T-helper 2 cell (primary cell): ENCODE data around the gene ASPN.

Experiments
- DNase-seq, 5 experiments: peaks; one replicate each; pipeline versions ENCODE4 v3.0.0 to v3.0.0-alpha.2; 2012 to 2022
- total RNA-seq, 2 donors: gene quantifications; one replicate each; lab custom pipeline; 2026; lab: John Stamatoyannopoulos, UW

The ASPN gene
- 0 reads per million in 2 donors for total RNA-seq

DNA sequence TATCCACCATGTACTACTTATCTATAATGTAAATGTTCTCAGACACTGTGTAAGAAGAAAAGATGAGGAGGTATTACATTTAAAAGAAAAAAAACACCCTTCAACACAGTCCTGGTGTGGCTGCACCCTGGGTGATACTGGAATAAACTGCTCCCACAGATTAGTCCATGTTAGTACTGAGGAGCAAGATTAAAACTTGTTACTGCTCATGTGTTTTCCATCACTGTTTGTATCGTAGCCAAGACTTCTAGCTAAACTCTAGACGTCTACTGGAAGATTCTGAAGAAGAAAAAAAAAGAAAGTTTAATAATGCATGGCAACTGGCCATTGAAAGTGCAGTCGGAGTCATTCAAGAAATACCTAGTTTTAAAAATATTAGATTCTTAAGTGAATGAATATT lies at the start of gene ASPN:
ASPN (minus strand) TSS at position 178 of the 400 bp plus-strand sequence.
- no peak for DNase-seq

DNA sequence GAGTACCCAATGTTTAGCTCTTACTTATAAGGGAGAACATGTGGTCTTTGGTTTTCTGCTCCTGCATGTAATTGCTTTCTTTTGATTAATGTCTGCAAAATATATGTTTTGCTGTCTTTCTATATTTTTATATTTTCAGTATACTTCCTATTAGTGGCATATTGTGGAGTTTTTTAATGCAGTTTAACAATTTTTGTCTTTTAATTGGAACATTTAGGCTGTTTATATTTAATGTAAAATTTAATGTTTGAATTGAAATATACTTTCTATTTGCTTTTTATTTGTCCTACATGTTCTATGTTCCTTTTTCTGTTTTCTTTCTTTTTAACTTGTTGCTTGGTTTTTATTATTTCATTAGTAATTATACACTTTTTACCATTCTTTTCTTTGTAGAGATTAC lies 48.6 kb upstream of the ASPN start:
- DNase-seq = no peak

DNA sequence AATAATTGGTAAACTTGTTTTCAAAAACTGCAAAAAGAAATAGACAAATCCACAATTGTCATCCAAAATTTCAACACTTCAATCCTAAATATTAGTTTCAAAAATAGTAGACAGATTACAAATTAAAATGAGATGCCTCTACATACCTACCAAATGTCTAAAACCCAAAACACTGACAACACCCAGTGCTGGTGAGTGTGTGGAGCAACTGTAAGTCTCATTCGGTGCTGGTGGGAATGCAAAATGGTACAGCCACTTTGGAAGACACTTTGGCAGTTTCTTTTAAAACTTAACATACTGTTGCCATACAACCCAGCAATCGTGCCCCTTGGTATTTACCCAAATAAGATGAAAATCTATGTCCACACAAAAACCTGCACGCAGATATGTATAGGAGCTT lies 46.8 kb upstream of the ASPN start:
- DNase-seq = no peak

DNA sequence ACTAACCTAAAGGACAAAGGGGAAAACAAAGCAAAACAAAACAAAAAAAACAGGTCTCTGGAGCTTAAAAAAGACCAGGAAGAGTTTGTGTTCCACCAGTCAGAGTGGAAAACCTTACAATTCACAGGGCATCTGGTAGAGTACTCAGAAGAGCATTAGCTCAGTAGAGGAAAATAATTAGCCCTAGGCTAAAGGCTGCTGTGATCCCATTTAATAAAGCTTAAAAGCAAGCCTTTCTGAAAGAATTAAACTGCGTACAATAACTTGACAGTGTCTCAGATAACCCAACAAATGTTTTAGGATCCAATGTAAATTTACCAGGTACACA lies 46.2 kb upstream of the ASPN start:
- no peak for DNase-seq

DNA sequence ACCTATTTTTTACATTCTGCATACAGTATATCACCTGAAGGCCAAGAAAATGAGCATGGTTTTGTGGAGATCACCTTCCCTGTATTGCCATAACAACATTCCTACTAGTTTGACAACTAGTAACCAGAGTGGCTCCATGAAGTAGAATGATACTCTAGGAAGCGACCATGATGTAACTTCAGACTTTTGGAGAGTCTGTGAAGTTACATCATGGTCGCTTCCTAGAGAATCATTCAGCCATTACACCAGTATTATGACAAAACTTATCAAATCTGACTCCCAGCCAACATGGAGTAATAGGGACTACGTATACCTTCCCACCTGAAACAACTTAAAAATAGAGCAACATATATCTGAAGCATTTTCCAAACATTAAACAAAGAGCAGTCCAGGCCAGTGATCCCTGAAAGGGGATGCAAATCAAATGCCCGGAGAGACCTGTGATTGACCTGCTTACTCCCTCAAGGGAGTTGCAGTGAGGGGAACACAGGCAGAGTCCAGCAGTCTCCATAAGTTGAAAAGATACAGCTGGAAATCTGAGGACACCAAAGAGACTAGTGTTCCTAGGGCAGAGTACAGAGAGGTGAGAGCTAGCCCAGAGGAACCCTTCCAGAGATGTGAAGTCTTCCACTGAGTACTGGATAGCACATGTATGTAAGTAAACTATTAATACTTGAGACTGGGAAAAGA lies 45.7 kb upstream of the ASPN start:
- DNase-seq = no peak

DNA sequence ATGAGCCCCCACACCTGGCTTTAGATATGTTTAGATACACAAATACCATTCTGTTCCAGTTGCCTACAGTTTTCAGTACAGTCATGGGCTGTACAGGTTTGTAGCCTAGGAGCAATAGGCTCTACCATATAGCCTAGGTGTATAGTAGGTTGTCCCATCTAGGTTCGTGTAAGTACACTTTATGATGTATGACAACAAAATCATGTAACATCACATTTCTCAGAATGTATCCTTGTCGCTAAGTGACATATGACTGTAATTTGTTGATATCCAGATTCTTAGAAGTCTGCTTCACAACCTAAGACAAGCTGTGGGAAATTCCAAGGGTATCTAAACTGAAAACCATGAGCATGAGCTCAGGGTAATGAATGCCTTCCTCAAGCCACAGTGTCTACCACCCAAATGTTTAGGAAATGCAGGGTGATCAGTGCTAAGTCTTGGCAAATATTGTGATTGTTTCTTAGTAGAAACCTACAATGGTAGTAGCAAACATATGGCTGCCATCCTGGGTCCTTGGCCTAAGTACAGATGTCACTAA lies 45.1 kb upstream of the ASPN start:
- DNase-seq = no peak

DNA sequence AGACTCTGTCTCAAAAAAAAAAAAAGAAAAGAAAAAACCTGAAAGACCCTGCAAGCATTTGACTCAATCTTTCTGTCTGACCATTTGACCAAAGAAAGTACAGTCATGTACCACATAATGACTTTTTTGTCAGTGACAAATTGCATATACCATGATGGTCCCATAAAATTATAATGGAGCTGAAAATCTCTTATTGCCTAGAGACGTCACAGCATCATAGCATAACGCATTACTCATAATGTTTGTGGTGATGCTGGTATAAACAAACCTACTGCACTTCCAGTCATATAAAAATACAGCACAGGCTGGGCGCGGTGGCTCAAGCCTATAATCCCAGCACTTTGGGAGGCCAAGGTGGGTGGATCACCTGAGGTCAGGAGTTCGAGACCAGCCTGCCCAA lies 43.0 kb upstream of the ASPN start:
- DNase-seq = no peak

DNA sequence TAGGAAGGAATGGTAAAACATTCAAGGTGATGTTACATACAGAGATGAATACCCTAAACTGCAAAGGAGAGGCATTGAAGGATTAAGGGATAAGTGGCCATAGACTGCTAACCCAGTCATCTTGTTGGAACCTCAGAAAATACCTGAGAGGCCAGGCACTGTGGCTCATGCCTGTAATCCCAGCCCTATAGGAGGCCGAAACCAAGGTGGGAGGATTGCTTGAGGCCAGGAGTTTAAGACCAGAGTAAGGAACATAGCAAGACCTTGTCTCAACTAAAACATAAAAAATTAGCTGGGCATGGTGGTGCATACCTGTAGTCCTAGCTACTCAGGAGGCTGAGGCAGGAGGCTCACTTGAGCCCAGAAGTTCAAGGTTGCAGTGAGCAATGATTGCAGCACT lies 42.6 kb upstream of the ASPN start:
- no peak for DNase-seq

DNA sequence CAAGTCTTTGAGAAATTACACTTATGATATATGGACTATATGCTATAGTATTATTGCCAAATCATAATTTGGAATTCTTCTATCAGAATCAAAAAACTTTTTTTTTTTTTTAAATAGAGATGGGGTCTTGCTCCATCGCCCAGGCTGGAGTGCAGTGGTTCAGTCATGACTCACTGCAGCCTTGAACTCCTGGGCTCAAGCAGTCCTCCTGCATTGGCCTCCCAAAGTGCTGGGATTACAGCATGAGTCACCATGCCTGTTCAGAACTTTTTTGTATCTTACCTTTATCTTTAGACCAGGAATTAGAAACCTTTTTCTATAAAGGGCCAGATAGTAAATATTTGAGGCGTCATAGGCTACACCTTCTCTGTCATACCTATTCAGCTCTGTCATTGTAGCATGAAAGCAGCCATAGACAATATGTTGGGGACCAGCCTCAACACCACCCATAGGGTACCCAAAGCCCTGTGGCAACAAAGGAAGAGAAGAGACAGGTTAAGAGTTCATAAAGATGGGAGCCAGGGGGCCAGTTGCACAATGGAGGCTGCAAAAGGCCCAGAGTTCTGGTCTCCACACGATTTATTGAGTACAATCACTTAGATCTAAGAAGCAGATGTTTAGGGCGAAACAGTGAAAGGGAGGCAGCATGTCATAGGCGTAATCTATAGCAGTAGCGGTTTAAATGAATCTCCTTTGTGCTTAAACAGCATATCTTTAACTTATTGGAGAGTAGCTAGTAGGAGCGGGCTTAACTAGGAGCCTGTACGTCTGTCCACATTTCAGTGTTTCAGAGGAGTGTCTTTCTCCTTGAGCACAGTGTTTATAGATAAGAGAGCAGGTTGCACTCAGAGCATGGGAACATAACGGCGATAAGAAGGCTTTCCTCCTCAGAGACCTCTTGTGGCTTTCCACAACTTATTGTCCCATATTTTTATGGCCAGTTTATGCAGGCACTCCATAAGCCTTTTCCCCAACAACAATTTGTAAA lies 41.0 kb upstream of the ASPN start:
- DNase-seq = no peak

DNA sequence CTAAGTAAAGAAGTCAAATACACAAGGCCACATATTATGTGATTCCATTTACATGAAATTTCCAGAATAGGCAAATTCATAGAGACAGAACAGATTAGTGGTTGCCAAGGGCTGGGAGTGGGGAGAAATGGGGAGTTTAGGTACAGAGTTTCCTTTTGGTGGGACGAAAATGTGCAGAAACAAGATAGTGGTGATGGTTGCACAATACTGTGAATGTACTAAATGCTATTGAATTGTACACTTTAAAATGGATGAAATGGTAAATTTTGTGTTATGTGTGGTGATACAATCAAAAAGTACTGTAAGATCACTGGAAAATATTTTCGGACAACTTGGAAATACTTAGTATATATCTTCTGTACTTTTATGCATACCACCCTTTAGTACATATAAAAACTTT lies 38.5 kb upstream of the ASPN start:
- no peak for DNase-seq

DNA sequence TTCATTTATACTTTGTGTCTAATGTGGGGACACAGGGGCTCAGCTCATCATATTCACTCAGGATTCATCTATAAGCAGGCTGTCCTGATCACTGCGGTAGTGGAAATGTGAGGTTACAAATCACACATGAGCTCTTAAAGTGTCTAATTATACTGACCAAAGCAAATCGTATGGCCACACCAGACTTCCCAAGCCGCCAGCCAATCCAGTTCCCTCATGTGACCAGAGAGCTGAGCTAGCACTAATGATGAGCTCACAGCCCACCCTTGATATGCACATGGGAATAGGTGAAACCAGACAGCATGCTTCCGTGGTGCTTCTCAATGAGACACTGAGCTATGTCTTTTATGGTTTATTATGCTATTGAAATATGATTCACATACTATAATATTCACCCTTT lies 35.9 kb upstream of the ASPN start:
- DNase-seq = no peak

DNA sequence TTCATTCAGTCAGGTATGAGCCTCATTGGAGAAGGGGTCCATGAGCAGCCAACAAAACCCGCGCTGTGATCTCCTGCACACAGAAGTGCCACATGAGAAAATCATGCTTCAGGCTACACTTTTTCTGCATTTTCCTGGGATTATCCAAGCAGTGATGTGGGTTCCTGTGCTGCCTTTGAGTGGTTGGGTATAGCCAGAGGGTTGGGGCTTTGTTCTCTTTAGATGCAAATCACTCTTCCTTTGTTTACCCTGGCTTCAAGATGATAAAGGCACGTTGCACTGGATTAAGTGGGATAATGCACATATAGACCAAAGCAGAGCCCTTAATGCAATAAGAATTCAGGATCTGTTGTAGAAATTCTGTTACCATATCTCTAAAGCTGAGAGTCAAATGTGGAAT lies 34.7 kb upstream of the ASPN start:
- no peak for DNase-seq

DNA sequence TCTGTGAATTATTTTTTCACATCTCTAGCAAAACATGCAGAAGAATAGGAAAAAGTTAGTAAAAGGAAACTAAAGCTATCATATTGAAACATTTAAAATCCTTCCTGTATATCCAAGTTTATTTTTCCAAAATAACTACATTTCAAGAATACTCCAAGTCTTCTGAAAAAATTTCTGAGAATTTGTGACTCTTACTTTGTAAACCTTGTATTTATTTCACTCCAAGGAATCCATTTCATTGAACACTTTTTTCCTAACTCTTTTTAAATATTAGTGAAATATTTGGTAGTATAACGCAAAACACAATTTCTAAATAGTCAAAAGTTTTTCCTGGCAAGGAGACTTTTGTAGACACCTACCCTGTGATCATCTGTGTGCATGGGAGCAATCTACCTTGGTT lies 34.2 kb upstream of the ASPN start:
- no peak for DNase-seq

DNA sequence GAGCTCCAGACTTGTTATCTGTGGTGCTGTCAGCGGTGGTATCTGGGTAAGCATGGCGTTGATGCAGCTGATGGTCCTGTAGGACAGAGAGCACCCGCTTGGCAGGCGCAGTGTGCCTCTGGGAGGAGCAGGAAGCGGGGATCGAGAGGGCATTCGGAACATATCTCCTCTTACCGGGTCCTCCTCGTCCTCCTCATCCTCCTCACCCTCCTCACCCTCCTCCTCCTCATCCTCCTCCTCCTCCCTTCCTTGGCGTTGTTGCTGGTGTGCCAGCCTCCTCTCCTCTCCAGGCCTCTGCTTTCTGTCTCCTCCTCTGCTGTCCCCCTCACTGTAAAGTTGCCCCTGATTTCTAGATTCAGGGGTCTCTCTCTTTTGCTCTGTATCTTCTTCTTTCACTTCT lies 32.3 kb upstream of the ASPN start:
- DNase-seq = no peak

DNA sequence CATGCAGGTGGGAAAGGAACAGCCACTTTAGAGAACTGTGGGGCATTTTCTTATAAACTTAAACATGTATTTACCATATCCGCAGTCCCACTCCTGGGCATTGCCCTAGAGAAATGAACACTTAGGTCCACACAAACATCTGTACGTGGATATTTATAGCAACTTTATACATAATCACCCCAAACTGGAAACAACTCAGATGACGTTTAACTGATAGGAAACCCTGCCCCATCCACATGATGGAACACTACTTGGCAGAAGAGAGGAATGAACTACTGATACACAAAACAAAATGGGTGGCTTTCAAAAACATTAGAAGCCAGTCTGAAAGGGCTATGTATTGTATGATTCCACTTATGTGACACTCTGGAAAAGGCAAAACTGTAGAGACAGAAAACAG lies 31.0 kb upstream of the ASPN start:
- no peak for DNase-seq

DNA sequence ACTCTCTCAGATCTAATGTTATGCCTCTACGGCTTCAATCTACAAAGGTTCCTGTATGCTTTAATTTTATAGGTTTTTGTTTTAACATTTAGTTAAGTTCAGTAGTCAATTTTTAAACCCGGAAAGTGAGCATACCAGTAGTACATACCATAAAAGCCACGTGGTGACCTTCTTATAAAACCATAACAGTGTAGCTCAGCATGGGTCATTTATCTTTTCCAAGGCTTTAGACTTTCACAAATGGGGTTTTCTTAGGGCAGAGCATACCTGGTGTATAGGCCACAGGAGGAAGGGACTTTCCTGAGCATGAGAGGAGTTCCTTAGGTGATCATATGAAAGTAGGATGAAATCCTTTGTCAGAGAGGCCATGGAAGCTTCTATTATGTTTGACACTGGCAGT lies 30.3 kb upstream of the ASPN start:
- DNase-seq = no peak

DNA sequence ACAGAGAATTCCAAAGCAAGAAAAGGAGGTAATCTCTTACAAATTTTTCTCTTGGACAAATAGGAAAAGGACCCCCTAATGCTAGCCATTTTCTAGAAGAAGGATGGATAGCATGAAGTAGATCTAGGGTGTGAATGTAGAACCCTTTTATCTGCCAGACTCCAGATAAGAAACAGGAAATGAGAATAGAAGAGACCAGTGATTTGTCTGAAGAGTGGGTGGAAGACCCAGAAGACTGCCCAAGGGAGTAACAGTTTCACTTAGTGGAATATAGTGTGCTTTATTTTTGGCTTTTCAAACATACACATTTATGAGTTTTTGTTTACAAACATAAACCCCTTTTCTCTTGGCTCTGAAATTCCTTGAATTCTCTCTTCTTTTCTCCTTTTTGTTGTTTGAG lies 28.4 kb upstream of the ASPN start:
- no peak for DNase-seq

DNA sequence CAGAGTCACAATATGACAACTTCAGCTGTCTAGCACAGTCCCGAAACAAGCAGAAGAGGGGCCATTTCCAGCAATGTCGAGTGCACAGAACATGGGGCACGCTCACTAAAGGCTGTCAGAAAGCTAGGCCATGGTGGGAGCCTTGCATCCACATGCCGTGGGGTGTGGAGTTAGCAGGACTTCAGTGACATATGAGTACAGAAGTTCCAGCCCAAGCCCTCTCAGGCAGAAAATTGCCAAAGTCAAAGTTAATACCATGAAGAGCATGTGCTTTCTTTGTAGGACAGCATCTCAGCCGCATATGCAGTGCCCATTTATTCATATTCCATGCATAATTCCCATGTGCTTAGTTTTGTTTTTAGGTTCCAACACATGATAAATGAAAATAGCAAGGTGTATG lies 26.7 kb upstream of the ASPN start:
- no peak for DNase-seq

DNA sequence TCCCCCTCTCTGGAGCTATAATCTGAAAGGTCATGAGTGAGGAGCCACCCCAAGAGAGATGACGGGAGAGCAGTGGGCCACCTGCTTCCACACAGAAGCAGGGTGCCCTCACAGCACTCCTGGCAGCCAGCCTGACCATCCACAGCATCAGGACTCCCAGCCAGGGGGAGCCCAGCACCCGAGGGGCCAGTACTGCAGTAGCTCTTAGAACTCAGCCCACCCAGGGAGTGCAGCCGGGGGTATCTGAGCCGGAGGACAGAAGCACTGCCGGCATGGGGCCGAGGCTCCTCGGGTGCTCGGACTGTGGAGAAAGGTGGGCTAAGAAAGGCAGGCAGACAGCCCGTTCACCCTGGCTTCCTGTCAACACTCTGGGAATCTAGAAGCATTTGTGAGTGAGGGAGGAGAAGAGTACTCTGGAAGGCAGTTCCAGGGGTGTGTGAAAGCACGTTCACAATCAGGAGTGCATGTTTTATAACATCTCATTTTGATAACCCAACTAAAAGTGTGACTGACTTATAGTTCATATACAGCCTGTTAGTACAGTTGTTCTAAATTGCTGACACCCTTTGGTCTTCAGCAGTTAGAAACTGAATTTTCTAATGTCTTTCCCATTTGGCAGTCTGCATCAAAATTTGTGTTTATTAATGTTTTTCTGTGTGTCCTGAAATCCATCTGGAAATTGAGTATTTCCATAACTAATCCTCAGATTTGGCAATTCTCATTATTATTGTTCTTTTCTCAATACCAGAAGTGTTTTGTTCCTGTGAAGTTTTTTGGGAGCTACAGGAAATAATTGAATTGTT lies 25.9 kb upstream of the ASPN start:
- no peak for DNase-seq

DNA sequence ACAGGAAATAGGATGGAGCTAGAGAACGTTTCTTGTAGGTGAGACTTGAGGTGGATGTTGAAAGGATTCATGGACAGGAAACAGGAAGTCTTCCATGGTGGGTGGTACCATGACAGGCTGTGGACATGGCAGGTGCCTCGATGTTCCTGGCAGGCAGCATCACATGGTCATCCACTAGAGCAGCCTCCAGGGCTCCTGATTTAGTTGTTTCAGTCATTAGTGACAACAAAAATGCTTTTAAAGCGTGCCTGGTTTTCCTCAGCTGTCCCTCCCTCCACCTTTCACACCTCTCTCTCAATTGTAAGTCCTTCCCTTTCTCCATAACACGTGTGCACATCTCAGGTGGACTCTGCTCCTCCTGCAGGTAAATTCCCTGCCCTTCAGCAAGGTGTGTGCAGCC lies 25.2 kb upstream of the ASPN start:
- DNase-seq = no peak

DNA sequence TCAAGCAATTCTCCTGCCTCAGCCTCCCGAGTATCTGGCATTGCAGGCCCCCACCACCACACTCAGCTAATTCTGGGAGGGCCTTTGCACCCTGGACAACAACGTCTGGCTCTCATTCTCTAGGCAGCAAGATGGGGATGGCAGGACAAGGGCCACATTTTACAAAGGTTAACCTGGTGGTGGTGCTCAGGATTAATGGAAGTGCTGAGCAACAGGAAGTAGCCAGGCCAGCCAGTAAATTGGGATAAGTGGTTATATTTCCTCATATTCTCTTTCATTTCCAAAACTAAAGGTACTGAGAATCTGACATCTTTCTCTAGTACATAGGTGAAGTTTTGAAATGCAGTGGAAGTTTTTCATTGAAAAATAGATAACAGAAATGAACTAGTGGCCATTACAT lies 24.7 kb upstream of the ASPN start:
- DNase-seq = no peak

DNA sequence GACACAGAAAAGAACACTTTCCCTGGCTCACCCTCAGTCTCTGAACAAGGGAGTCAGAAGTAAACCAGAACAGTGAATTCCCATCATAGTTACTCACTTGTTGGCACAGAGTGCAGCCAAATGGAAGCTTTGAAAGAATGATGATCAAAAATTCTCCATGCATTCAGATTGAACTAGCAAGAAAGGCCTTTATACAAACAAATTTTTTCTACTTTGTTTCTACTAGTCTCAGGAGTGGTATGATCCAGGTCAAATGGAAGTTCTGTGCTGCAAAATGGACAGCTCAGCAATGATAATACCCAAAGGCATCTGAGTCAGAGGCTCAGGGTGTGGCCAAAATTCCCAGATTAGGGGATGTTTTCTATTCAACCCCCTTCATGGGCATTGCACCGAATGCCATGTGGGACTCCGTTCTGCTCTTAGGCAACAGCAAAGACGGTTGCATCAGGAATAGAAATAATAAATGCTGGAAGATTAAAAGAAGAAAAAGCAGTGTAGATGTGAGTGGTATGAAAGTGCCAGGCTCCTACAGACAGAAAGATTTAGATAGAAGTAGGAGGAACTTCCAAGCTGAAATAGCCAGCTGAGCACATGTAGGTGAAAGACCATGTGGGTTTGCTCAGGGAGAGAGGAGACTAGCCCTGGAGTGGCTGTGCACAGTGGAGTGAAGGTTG lies 24.0 kb upstream of the ASPN start:
- DNase-seq = no peak

DNA sequence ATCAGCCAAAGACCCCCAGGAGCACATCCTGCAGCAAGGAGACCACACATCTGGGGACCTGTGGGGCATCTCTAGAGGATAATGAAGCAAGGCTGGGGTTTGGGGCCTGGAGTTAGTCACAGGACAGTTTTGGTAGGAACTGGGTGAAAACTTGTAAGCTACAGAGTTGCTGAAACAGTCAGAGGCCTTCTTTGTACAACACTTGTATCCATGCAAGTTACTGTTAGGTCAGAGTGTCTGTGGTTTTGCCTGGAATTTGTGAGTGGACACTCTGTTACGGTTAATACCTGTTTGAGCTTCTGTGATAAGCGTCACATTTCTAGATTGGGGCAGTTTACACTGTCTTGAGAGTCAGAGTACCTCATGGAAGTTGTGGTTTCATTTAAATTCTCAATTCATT lies 22.6 kb upstream of the ASPN start:
- DNase-seq = no peak
